GM18505 (cell line): Measurements from ENCODE around the gene NGLY1.
A peak's percentile ranks its signal among the peaks of the same experiment; 100 is the strongest.

ENCODE experiments used
- ATAC-seq: cut with Tn5 transposase; IDR thresholded peaks from one replicate; pipeline ENCODE4 v1.9.1; 2021; ENCODE audit not compliant: unreplicated experiment
- POLR2A ChIP-seq: IDR thresholded peaks from 4 replicates; pipeline ENCODE4 v1.6.1; 2011; ENCODE audit warnings: borderline replicate concordance; ENCODE audit not compliant: insufficient read depth, insufficient read length; ENCODE audit errors: extremely low read depth

The NGLY1 gene

GRCh38 chr3:25782938-25783660 is at the start of gene NGLY1:
Gene NGLY1 (minus strand): TSS chr3:25783443. CDS start chr3:25783390, 53 bp downstream.
- TF ChIP-seq POLR2A = peak; percentile 84

GRCh38 chr3:25831578-25831977 is 48.3 kb upstream of the NGLY1 start:
- ATAC-seq = peak; percentile 50
- TF ChIP-seq POLR2A = no peak

More at GRCh38 chr3:25782938-25783660, at the start of gene NGLY1:
- peak; percentile 82 for ATAC-seq

- no peak for TF ChIP-seq POLR2A
- ATAC-seq = no peak
Observed at GRCh38 chr3:25830373-25831280, 47.4 kb upstream of the NGLY1 start.

- TF ChIP-seq POLR2A = no peak
- ATAC-seq = no peak
Observed at GRCh38 chr3:25826510-25826909, 43.3 kb upstream of the NGLY1 start.

GRCh38 chr3:25823314-25823713 is 40.1 kb upstream of the NGLY1 start:
- TF ChIP-seq POLR2A = no peak

GRCh38 chr3:25821746-25822573 is 38.7 kb upstream of the NGLY1 start:
- ATAC-seq = no peak
- no peak for TF ChIP-seq POLR2A

More at GRCh38 chr3:25823314-25823713, 40.1 kb upstream of the NGLY1 start:
- ATAC-seq = no peak

GRCh38 chr3:25820816-25821486 is 37.7 kb upstream of the NGLY1 start:
- no peak for ATAC-seq
- TF ChIP-seq POLR2A = no peak

- no peak for ATAC-seq
- TF ChIP-seq POLR2A = no peak
Observed at GRCh38 chr3:25820366-25820765, 37.1 kb upstream of the NGLY1 start.

- peak; percentile 48 for ATAC-seq
- no peak for TF ChIP-seq POLR2A
Observed at GRCh38 chr3:25818335-25818734, 35.1 kb upstream of the NGLY1 start.

GRCh38 chr3:25817638-25818037 is 34.4 kb upstream of the NGLY1 start:
- TF ChIP-seq POLR2A = no peak
- no peak for ATAC-seq

- no peak for TF ChIP-seq POLR2A
- no peak for ATAC-seq
Observed at GRCh38 chr3:25817107-25817506, 33.9 kb upstream of the NGLY1 start.

GRCh38 chr3:25812644-25813043 is 29.4 kb upstream of the NGLY1 start:
- ATAC-seq = no peak
- TF ChIP-seq POLR2A = no peak
